ENCODE results near the gene PHGDH.

PHGDH gene

GRCh38 chr1:119791377-119791776 is 79.6 kb downstream of the PHGDH start:
- no peak for DNase-seq (ENCODE audit: low spot score)
